Smooth muscle cell (in vitro differentiated cells): Measurements from ENCODE around the gene RBM47. TPM values are rescaled to one million over a fixed set of nuclear protein-coding genes. Genes with fewer than 3 reads are reported as not detected.

Experiments
- DNase-seq: peaks from one replicate; lab custom pipeline; 2025; ENCODE audit not compliant: unreplicated experiment; lab: John Stamatoyannopoulos, UW
- H2AFZ ChIP-seq: fragments of 200-600 bp; sonication (generic); 2 replicates; pipeline ENCODE4 v1.6.0; 2016; ENCODE audit warnings: antibody characterized with exemption, low read depth, mild to moderate bottlenecking
- H3F3A ChIP-seq: fragments of 200-600 bp; sonication (generic); 2 replicates; pipeline ENCODE4 v1.6.0; 2017; ENCODE audit warnings: antibody characterized with exemption, low read depth
- H3K27ac ChIP-seq: fragments of 200-600 bp; sonication (generic); 2 replicates; pipeline ENCODE4 v1.5.1; 2016; ENCODE audit warnings: low read depth, mild to moderate bottlenecking
- H3K27me3 ChIP-seq: fragments of 200-600 bp; sonication (generic); 2 replicates; pipeline ENCODE4 v1.6.1; 2016; ENCODE audit warnings: low read depth, mild to moderate bottlenecking
- H3K36me3 ChIP-seq: fragments of 200-600 bp; sonication (generic); 2 replicates; pipeline ENCODE4 v1.5.1; 2016; ENCODE audit warnings: low read depth
- H3K4me1 ChIP-seq: fragments of 200-600 bp; sonication (generic); 2 replicates; pipeline ENCODE4 v1.5.1; 2016; ENCODE audit warnings: low read depth
- H3K4me2 ChIP-seq: fragments of 200-600 bp; sonication (generic); 2 replicates; pipeline ENCODE4 v1.6.0; 2016; ENCODE audit warnings: mild to moderate bottlenecking
- H3K4me3 ChIP-seq: fragments of 200-600 bp; sonication (generic); 2 replicates; pipeline ENCODE4 v1.5.1; 2016; ENCODE audit warnings: mild to moderate bottlenecking
- H3K79me2 ChIP-seq: fragments of 200-600 bp; sonication (generic); 2 replicates; pipeline ENCODE4 v1.6.0; 2016; ENCODE audit warnings: low read depth, mild to moderate bottlenecking
- H3K9ac ChIP-seq: fragments of 200-600 bp; sonication (generic); 2 replicates; pipeline ENCODE4 v1.6.0; 2016; ENCODE audit warnings: low read depth
- H3K9me3 ChIP-seq: fragments of 200-600 bp; sonication (generic); replicated peaks from 2 replicates; pipeline ENCODE4 v1.5.1; 2016; ENCODE audit warnings: low read depth
- H4K20me1 ChIP-seq: fragments of 200-600 bp; sonication (generic); 2 replicates; pipeline ENCODE4 v1.6.0; 2016; ENCODE audit warnings: low read depth
- CTCF ChIP-seq: fragments of 200-600 bp; sonication (generic); IDR thresholded peaks from 2 replicates; pipeline ENCODE4 v1.5.1; 2017; ENCODE audit warnings: borderline replicate concordance, mild to moderate bottlenecking, antibody characterized with exemption; ENCODE audit not compliant: insufficient read depth, poor library complexity, severe bottlenecking
- WGBS: methylation state at CpG from one replicate; pipeline ENCODE4 v1.1.7; 2016; ENCODE audit warnings: low lambda C conversion rate; 5-methylcytosine and 5-hydroxymethylcytosine counted together
- polyA plus RNA-seq: library from polyadenylated mRNA; unstranded; fragments of >200 nt; fragmentation: Nextera tagmentation; extraction: Ambion mirVana; gene quantifications from 2 replicates; pipeline ENCODE4 v1.2.1, GENCODE V29; 2016
- total RNA-seq: library from RNA; depleted of rRNA; stranded (reverse); fragments of >200 nt; gene quantifications from 2 replicates; pipeline ENCODE4 v1.2.3, GENCODE V29; 2014

Gene RBM47
- total and polyA plus RNA-seq, 2 experiments from 2014 or later = 3.4 to 5.5 TPM

DNA sequence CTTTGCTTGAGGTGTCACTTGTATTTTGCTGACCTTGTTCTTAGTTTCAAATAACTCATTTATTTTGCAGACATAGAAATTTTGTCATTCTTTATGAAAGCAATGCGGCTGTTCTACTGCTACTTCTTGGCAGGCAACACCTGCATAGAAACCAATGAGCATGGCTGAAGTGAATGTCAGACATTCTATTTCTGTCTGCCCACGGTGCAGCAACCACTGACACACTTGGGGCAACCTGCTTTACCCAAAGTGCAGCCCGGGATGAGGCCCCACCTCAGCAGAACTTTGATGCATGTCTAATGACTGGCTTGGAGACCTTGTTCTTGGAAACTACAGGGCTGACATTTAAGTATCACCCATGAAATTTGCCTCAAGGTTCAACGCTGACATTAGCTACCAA, 93.6 kb downstream of the RBM47 start:
- no peaks in the 10 kb centered on the region for H3F3A ChIP-seq
- DNase-seq = no peak
- H4K20me1 ChIP-seq = no peaks in the 10 kb centered on the region
- no peak overlapping the region for H3K9ac ChIP-seq
- H3K9me3 ChIP-seq = no peaks in the 10 kb centered on the region
- no peak overlapping the region for H3K4me3 ChIP-seq
- no peaks in the 10 kb centered on the region for H3K27me3 ChIP-seq
- H3K4me1 ChIP-seq = no peaks in the 10 kb centered on the region
- H3K4me2 ChIP-seq = no peak overlapping the region
- no peak overlapping the region for H2AFZ ChIP-seq
- TF ChIP-seq CTCF = no peak
- 93% methylated on average over 4 of the region's 4 CpGs for WGBS
- no peaks in the 10 kb centered on the region for H3K36me3 ChIP-seq
- no peak overlapping the region for H3K27ac ChIP-seq
- no peaks in the 10 kb centered on the region for H3K79me2 ChIP-seq

GRCh38 chr4:40531636-40532023, 98.0 kb downstream of the RBM47 start:
- Histone ChIP-seq H3F3A (no peaks in the 10 kb centered on the region), H3K4me1 (no peaks in the 10 kb centered on the region), H3K9me3 (no peaks in the 10 kb centered on the region), H3K27me3 (no peaks in the 10 kb centered on the region), H4K20me1 (no peaks in the 10 kb centered on the region), H3K27ac (no peak overlapping the region), H3K4me2 (no peak overlapping the region), H3K79me2 (no peaks in the 10 kb centered on the region), H3K36me3 (no peaks in the 10 kb centered on the region), H2AFZ (no peak overlapping the region), H3K9ac (no peak overlapping the region), H3K4me3 (no peak overlapping the region)
- WGBS = 94% methylated on average over 3 of the region's 3 CpGs
- no peak for TF ChIP-seq CTCF
- no peak for DNase-seq

GRCh38 chr4:40530961-40531635, 98.6 kb downstream of the RBM47 start:
- H3K4me2 ChIP-seq = no peak overlapping the region
- H3K4me1 ChIP-seq = peaks cover 3% of the 10 kb centered on the region
- no peak overlapping the region for H2AFZ ChIP-seq
- H3K36me3 ChIP-seq = no peaks in the 10 kb centered on the region
- H3K27me3 ChIP-seq = no peaks in the 10 kb centered on the region
- no peak for TF ChIP-seq CTCF
- no peak for DNase-seq
- H4K20me1 ChIP-seq = no peaks in the 10 kb centered on the region
- H3K9me3 ChIP-seq = no peaks in the 10 kb centered on the region
- no peaks in the 10 kb centered on the region for H3K79me2 ChIP-seq
- no peak overlapping the region for H3K4me3 ChIP-seq
- H3K9ac ChIP-seq = no peak overlapping the region
- H3K27ac ChIP-seq = no peak overlapping the region
- H3F3A ChIP-seq = no peaks in the 10 kb centered on the region
- 91% methylated on average over 10 of the region's 10 CpGs for WGBS

- Histone ChIP-seq H3K9me3 (no peaks in the 10 kb centered on the region), H3K4me2 (no peak overlapping the region), H3F3A (no peaks in the 10 kb centered on the region), H3K27ac (peak overlapping the region; percentile 82), H3K79me2 (no peaks in the 10 kb centered on the region), H3K9ac (no peak overlapping the region), H4K20me1 (no peaks in the 10 kb centered on the region), H3K36me3 (no peaks in the 10 kb centered on the region), H3K4me3 (no peak overlapping the region), H3K27me3 (no peaks in the 10 kb centered on the region), H3K4me1 (peaks cover 9% of the 10 kb centered on the region), H2AFZ (no peak overlapping the region)
- TF ChIP-seq CTCF = no peak
- 78% methylated on average over 1 of the region's 1 CpG for WGBS
- no peak for DNase-seq
Observed at GRCh38 chr4:40526741-40527140, 102.9 kb downstream of the RBM47 start.
